ENCODE results near the gene DUSP2.

DNA sequence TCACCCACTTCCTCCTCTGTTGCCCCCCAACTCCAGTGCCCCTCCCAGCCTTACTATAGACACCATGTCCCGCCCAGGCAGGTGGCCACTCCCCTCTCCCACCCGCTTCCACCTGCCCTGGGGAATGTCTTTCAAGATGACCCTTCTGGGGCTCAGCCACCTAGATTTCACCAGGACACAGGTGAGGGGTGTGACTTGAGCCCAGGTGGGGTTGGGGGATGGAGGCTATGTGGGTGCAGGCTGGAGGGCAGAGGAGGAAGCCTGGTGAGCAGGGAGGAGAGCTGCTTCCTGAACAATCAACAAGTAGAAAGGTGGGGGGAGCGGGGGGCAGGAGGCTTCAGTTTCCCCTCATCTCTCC, 37.6 kb downstream of the DUSP2 start:
- TF ChIP-seq, protein P1, sequence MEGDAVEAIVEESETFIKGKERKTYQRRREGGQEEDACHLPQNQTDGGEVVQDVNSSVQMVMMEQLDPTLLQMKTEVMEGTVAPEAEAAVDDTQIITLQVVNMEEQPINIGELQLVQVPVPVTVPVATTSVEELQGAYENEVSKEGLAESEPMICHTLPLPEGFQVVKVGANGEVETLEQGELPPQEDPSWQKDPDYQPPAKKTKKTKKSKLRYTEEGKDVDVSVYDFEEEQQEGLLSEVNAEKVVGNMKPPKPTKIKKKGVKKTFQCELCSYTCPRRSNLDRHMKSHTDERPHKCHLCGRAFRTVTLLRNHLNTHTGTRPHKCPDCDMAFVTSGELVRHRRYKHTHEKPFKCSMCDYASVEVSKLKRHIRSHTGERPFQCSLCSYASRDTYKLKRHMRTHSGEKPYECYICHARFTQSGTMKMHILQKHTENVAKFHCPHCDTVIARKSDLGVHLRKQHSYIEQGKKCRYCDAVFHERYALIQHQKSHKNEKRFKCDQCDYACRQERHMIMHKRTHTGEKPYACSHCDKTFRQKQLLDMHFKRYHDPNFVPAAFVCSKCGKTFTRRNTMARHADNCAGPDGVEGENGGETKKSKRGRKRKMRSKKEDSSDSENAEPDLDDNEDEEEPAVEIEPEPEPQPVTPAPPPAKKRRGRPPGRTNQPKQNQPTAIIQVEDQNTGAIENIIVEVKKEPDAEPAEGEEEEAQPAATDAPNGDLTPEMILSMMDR (IDR thresholded peaks at IDR 0.05) = no peak
- no peak for TF ChIP-seq EZH2 (IDR thresholded peaks at IDR 0.05; ENCODE audit: borderline replicate concordance, insufficient read depth, low read depth, low read length, poor library complexity, severe bottlenecking)

All from B cell (primary cell).